PC-3 (cell line): ENCODE results near the gene SMPD3. TPM values are rescaled to one million over a fixed set of nuclear protein-coding genes. Genes with fewer than 3 reads are reported as not detected.

Experiments used
- ATAC-seq: fragments of 200-7000 bp; cut with Tn5 transposase; 2 replicates; pipeline ENCODE4 v1.9.1; 2020; ENCODE audit warnings: mild to moderate bottlenecking, moderate library complexity
- BruUV-seq: library from RNA; stranded (reverse); fragments of 400-500 nt; replicated peaks from 2 replicates; lab custom pipeline; 2021; lab: Mats Ljungman, UMichigan
- CTCF ChIA-PET: fragments of 300-600 bp; sonication (Branson Sonifier 250); formaldehyde crosslinking; loops from one replicate; lab custom pipeline; 2022; ENCODE audit warnings: antibody characterized with exemption; lab: Charles Lee
- POLR2A ChIA-PET: fragments of 300-600 bp; sonication (Branson Sonifier 250); formaldehyde crosslinking; loops from one replicate; lab custom pipeline; 2022; ENCODE audit warnings: antibody characterized with exemption; ENCODE audit not compliant: unreplicated experiment; lab: Charles Lee
- DNase-seq: peaks from one replicate; pipeline ENCODE4 v3.0.0-alpha.2; 2015
- H2AFZ ChIP-seq: fragments of 300-600 bp; sonication (generic); 2 replicates; pipeline ENCODE4 v1.6.0; 2016; ENCODE audit warnings: antibody characterized with exemption, low read length
- H3F3A ChIP-seq: fragments of 300-600 bp; sonication (generic); one replicate; pipeline ENCODE4 v1.6.0; 2017; ENCODE audit warnings: antibody characterized with exemption, low read length, control low read depth, mild to moderate bottlenecking; ENCODE audit not compliant: unreplicated experiment
- H3K27ac ChIP-seq: fragments of 300-600 bp; sonication (generic); 2 replicates; pipeline ENCODE4 v1.5.1; 2016; ENCODE audit warnings: mild to moderate bottlenecking, low read length
- H3K27me3 ChIP-seq: fragments of 300-600 bp; sonication (generic); 2 replicates; pipeline ENCODE4 v1.6.1; 2016; ENCODE audit warnings: low read length, mixed read lengths
- H3K36me3 ChIP-seq: fragments of 300-600 bp; sonication (generic); 2 replicates; pipeline ENCODE4 v1.6.1; 2016; ENCODE audit warnings: low read depth, mixed run types, low read length, mixed read lengths
- H3K4me1 ChIP-seq: fragments of 300-600 bp; sonication (generic); 2 replicates; pipeline ENCODE4 v1.5.1; 2016; ENCODE audit warnings: low read length; ENCODE audit not compliant: insufficient read depth
- H3K4me2 ChIP-seq: fragments of 300-600 bp; sonication (generic); 2 replicates; pipeline ENCODE4 v1.6.0; 2016; ENCODE audit warnings: low read length
- H3K4me3 ChIP-seq: fragments of 300-600 bp; sonication (generic); 2 replicates; pipeline ENCODE4 v1.5.1; 2016; ENCODE audit warnings: mild to moderate bottlenecking, low read length, mixed read lengths
- H3K79me2 ChIP-seq: fragments of 300-600 bp; sonication (generic); 2 replicates; pipeline ENCODE4 v1.6.1; 2017; ENCODE audit warnings: low read length, mixed read lengths
- H3K9ac ChIP-seq: fragments of 300-600 bp; sonication (generic); 2 replicates; pipeline ENCODE4 v1.6.0; 2016; ENCODE audit warnings: mild to moderate bottlenecking, low read length
- H3K9me2 ChIP-seq: fragments of 300-600 bp; sonication (generic); replicated peaks from 2 replicates; pipeline ENCODE4 v1.6.1; 2016; ENCODE audit warnings: mixed run types, low read length, mixed read lengths
- H3K9me3 ChIP-seq: fragments of 300-600 bp; sonication (generic); 2 replicates; pipeline ENCODE4 v1.6.1; 2016; ENCODE audit warnings: low read length, mixed read lengths
- H4K20me1 ChIP-seq: fragments of 300-600 bp; sonication (generic); 2 replicates; pipeline ENCODE4 v1.6.1; 2016; ENCODE audit warnings: low read length, mixed read lengths
- CTCF ChIP-seq: fragments of 300-600 bp; sonication (generic); conservative IDR thresholded peaks from 2 replicates; pipeline ENCODE4 v1.5.1; 2017; ENCODE audit warnings: antibody characterized with exemption, low read depth, mild to moderate bottlenecking, low read length
- EZH2 ChIP-seq: fragments of 300-600 bp; sonication (generic); IDR thresholded peaks from one replicate; pipeline ENCODE4 v1.6.1; 2017; ENCODE audit warnings: antibody characterized with exemption, mild to moderate bottlenecking, low read length; ENCODE audit not compliant: unreplicated experiment
- EZH2phosphoT487 ChIP-seq: fragments of 300-600 bp; sonication (generic); IDR thresholded peaks from 2 replicates; pipeline ENCODE4 v1.6.1; 2018; ENCODE audit warnings: mild to moderate bottlenecking, antibody characterized with exemption, low read length, borderline replicate concordance
- intact Hi-C: fragments of 100-400 bp; cut with micrococcal nuclease; formaldehyde crosslinking; loops from 2 replicates; pipeline ENCODE4 v1.9.0; 2023
- total RNA-seq: library from RNA; depleted of rRNA; stranded (reverse); fragments of >200 nt; gene quantifications from 2 replicates; pipeline ENCODE4 v1.2.3, GENCODE V29; 2014

Gene SMPD3
- total RNA-seq, 1 experiment from 2014 or later: not detected

- Histone ChIP-seq H3K4me3 (no peak overlapping the region), H3F3A (no peaks in the 10 kb centered on the region), H3K27me3 (no peaks in the 10 kb centered on the region), H2AFZ (no peak overlapping the region), H4K20me1 (no peaks in the 10 kb centered on the region), H3K4me1 (no peaks in the 10 kb centered on the region), H3K27ac (no peak overlapping the region), H3K36me3 (no peaks in the 10 kb centered on the region), H3K9me2 (no peaks in the 10 kb centered on the region), H3K9ac (no peak overlapping the region), H3K9me3 (no peaks in the 10 kb centered on the region), H3K4me2 (no peak overlapping the region), H3K79me2 (no peaks in the 10 kb centered on the region)
- POLR2A ChIA-PET: interaction anchor here (0.7 kb wide), 1 partner anchor 377 kb away, joined by 3 read pairs; no protein-coding TSS in a partner anchor
- ATAC-seq: no peak
- no TSS peak for BruUV-seq
- no peak for TF ChIP-seq EZH2
- DNase-seq: no peak
- CTCF ChIA-PET: no interaction called here
- intact Hi-C loops: no loop called here
Observed at GRCh38 chr16:68363658-68364521, 84.4 kb downstream of the SMPD3 start.

GRCh38 chr16:68362947-68363657 is 85.2 kb downstream of the SMPD3 start:
- no peaks in the 10 kb centered on the region for H3K9me2 ChIP-seq
- ATAC-seq (no peak), DNase-seq (no peak)
- BruUV-seq: no TSS peak
- POLR2A ChIA-PET: no interaction called here
- H3F3A ChIP-seq: no peaks in the 10 kb centered on the region
- H3K36me3 ChIP-seq: no peaks in the 10 kb centered on the region
- H3K4me3 ChIP-seq: no peak overlapping the region
- no peak overlapping the region for H2AFZ ChIP-seq
- no peaks in the 10 kb centered on the region for H3K79me2 ChIP-seq
- no peak overlapping the region for H3K27ac ChIP-seq
- no peaks in the 10 kb centered on the region for H3K27me3 ChIP-seq
- TF ChIP-seq EZH2phosphoT487 (no peak), CTCF (no peak), EZH2 (no peak)
- H3K4me1 ChIP-seq: no peaks in the 10 kb centered on the region
- intact Hi-C loops: no loop called here
- no peaks in the 10 kb centered on the region for H3K9me3 ChIP-seq
- H4K20me1 ChIP-seq: no peaks in the 10 kb centered on the region
- no peak overlapping the region for H3K4me2 ChIP-seq
- no peak overlapping the region for H3K9ac ChIP-seq
- CTCF ChIA-PET: no interaction called here

- intact Hi-C loops: no loop called here
- ChIA-PET CTCF (interaction anchor here (0.7 kb wide), 1 partner anchor 1124 kb away, joined by 3 read pairs; no protein-coding TSS in a partner anchor), POLR2A (no interaction called here)
- no peaks in the 10 kb centered on the region for H3K9me2 ChIP-seq
- H3K9me3 ChIP-seq: no peaks in the 10 kb centered on the region
- no peak overlapping the region for H3K4me3 ChIP-seq
- no peaks in the 10 kb centered on the region for H3K79me2 ChIP-seq
- DNase-seq (no peak), ATAC-seq (no peak)
- no TSS peak for BruUV-seq
- no peaks in the 10 kb centered on the region for H3K27me3 ChIP-seq
- H3F3A ChIP-seq: no peaks in the 10 kb centered on the region
- H3K36me3 ChIP-seq: no peaks in the 10 kb centered on the region
- H3K27ac ChIP-seq: no peak overlapping the region
- H2AFZ ChIP-seq: no peak overlapping the region
- H4K20me1 ChIP-seq: no peaks in the 10 kb centered on the region
- H3K4me2 ChIP-seq: no peak overlapping the region
- TF ChIP-seq EZH2phosphoT487 (no peak), EZH2 (no peak), CTCF (no peak)
- no peak overlapping the region for H3K9ac ChIP-seq
- H3K4me1 ChIP-seq: no peaks in the 10 kb centered on the region
Observed at GRCh38 chr16:68362262-68362913, 85.9 kb downstream of the SMPD3 start.
